ENCODE measurements around the gene SEMA3B.
"Not testable (repeated sequence)": the region's sequence is repeated elsewhere in the genome, so short reads cannot be mapped to it uniquely, and the experiment has no call there.

The SEMA3B gene

DNA sequence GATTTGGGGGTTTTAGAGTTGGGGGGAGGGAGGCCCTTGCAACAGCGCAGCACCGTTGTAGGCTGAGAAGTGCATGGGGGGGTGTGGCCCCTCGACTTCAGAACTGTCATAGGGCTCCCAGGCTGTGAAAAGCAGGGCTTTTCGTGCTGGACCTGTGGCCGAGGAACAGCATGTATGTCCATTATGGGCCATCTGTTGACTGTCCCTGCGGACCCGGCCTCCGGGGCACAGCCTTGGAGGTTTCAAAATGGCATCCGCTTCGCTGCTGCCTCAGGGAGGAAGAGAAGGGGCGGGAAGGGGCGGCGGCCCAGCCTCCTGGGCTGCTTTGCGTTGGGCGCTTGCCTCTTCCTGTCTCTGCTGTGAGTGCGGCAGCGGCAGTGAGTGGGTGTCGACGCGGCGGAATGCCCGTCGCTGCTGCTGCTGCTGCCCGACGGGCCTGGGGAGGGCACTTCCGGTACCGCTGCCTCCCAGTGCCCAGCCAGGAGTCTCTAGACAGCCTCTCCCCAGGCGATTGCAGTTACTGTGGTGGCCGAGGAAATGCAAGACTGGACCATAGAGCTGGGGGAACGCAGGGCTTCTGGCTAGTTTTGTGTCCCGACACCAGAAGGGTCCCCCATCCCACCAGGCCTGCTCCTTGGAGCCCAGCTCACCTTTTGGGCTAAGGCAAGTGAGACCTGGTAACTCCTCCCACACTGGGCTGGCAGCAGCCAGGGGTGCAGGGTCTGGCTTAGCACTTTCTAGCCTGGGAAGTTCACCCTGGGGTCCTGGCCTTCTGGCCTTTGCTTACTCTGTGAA lies 31.0 kb upstream of the SEMA3B start:
- Histone ChIP-seq H3K27ac (ENCODE audit: low read length) (no peak overlapping the region), H3K4me3 (ENCODE audit: low read length) (peak overlapping the region; percentile 92; the same call in 1 of the 2 replicates), H3K27me3 (ENCODE audit: control insufficient read depth, insufficient read depth, low read length) (no peaks in the 10 kb centered on the region), H3K9me3 (ENCODE audit: control insufficient read depth, insufficient read depth, low read length) (no peaks in the 10 kb centered on the region), H3K36me3 (ENCODE audit: control insufficient read depth, insufficient read depth, low read length) (no peaks in the 10 kb centered on the region), H3K4me1 (ENCODE audit: control insufficient read depth, insufficient read depth, low read length) (peaks cover 23% of the 10 kb centered on the region)
- no CpG with 5 or more reads among the region's 31 CpGs for WGBS (ENCODE audit: insufficient coverage, insufficient read length)
- DNase-seq (ENCODE audit: low read depth, low spot score) = no peak

DNA sequence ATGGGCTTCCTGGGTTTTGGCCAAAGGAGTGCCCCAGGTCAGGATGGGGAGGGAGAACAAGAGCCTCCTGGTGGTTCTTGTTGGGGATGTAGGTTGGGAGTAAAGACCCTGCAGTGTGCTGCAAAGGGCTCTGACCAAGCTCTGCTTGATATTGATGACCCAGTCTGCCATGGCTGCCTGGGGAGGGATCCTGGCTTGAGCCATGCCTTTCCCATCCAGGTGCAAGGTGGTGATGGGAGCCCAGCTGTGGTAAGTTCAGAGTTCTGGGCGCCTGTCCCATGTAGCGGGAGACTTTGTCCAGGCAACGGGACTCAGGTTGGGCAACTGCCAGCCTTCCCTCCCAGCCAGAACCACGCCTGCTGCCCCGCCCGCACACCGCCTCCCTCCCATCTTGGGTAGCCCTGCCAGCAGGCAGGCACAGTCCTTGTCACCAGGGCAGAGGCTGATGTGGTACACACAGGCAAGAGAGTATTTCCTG lies 30.4 kb upstream of the SEMA3B start:
- Histone ChIP-seq H3K4me3 (ENCODE audit: low read length) (no peak overlapping the region), H3K4me1 (ENCODE audit: control insufficient read depth, insufficient read depth, low read length) (peaks cover 23% of the 10 kb centered on the region), H3K27ac (ENCODE audit: low read length) (no peak overlapping the region)

DNA sequence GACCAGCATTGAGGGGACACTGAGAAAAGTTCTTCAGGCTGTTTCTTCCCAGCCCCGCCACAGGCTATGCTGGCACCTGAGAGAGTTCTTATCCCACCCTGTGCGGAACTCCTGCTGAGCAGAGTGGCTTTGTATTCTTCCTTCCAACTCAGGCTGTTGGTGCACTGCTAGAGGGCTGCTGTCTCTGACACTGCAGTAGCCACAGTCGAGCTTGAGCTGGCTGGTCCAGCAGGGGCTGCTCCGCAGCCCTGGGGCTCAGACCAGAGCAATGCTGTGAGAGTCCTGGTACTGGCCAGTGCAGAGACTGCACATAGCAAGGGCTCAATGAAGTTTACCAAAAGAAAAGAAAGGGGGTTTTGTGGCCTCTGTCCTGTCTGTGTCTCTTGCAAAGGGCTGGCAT lies 29.3 kb upstream of the SEMA3B start:
- no peaks in the 10 kb centered on the region for H3K27me3 ChIP-seq (ENCODE audit: control insufficient read depth, insufficient read depth, low read length)
- H3K36me3 ChIP-seq (ENCODE audit: control insufficient read depth, insufficient read depth, low read length) = no peaks in the 10 kb centered on the region
- no peaks in the 10 kb centered on the region for H3K9me3 ChIP-seq (ENCODE audit: control insufficient read depth, insufficient read depth, low read length)
- WGBS (ENCODE audit: insufficient coverage, insufficient read length) = no CpG with 5 or more reads among the region's 4 CpGs
- H3K27ac ChIP-seq (ENCODE audit: low read length) = no peak overlapping the region
- H3K4me3 ChIP-seq (ENCODE audit: low read length) = no peak overlapping the region
- peaks cover 23% of the 10 kb centered on the region for H3K4me1 ChIP-seq (ENCODE audit: control insufficient read depth, insufficient read depth, low read length)
- DNase-seq (ENCODE audit: low read depth, low spot score) = no peak

More for the DNA sequence above, 30.4 kb upstream of the SEMA3B start:
- no peak for DNase-seq (ENCODE audit: low read depth, low spot score)
- WGBS (ENCODE audit: insufficient coverage, insufficient read length) = no CpG with 5 or more reads among the region's 7 CpGs
- no peaks in the 10 kb centered on the region for H3K27me3 ChIP-seq (ENCODE audit: control insufficient read depth, insufficient read depth, low read length)
- no peaks in the 10 kb centered on the region for H3K36me3 ChIP-seq (ENCODE audit: control insufficient read depth, insufficient read depth, low read length)
- H3K9me3 ChIP-seq (ENCODE audit: control insufficient read depth, insufficient read depth, low read length) = no peaks in the 10 kb centered on the region

DNA sequence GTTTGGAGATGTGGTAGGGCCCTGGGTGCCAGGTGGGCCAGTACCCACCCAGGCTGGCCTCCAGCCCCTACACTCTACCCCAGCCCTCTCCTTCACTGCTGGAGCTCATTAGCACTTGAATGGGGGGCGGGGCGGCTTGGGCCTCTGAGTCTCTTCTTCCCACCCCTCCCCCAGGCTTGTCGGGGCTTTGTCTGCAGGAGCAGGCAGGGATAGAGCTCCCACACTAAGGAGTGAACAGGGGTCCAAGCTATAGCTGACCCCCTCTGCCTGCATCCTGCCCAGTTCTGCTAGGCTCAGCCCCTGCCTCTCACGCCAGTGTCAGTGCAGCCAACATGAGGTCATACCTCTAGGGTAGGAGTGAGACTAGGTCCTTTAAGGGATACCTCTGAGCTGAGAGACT lies 27.8 kb upstream of the SEMA3B start:
- no peak overlapping the region for H3K27ac ChIP-seq (ENCODE audit: low read length)
- no peaks in the 10 kb centered on the region for H3K9me3 ChIP-seq (ENCODE audit: control insufficient read depth, insufficient read depth, low read length)
- H3K4me1 ChIP-seq (ENCODE audit: control insufficient read depth, insufficient read depth, low read length) = peaks cover 26% of the 10 kb centered on the region
- H3K4me3 ChIP-seq (ENCODE audit: low read length) = no peak overlapping the region
- no peak for DNase-seq (ENCODE audit: low read depth, low spot score)
- no peaks in the 10 kb centered on the region for H3K27me3 ChIP-seq (ENCODE audit: control insufficient read depth, insufficient read depth, low read length)
- H3K36me3 ChIP-seq (ENCODE audit: control insufficient read depth, insufficient read depth, low read length) = no peaks in the 10 kb centered on the region
- no CpG with 5 or more reads among the region's 4 CpGs for WGBS (ENCODE audit: insufficient coverage, insufficient read length)

DNA sequence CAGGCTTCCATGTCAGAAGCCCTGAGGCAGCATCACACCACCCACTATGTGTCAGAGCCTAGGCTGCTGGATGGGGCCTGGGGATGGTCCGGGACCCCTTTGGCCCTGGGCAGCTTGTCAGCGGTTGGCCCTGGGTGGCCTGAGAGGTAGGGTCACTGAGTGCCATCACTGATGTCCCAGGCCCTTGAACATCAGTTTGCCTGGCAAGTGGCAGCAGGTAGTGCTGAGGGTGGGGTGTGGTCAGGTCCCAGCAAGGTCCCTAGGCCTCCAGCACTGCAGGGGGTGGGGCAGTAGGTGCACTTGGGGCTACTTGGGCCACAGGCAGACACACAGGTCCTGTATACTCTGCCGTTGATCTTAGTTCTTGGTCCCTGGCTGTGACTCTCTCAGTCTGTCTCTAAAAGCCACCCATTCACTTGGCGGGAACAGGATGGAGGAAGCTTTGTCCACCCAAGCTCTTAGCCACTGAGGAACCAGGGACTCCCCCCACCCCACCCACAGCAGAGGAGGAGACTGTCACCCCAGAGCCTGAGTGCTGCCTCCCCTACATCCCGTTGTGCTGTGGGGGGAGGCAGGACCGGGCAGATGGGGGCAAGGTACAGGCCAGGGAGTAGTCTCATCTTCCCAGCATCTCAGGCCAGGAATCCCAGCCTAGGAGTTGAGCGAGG lies 27.1 kb upstream of the SEMA3B start:
- Histone ChIP-seq H3K9me3 (ENCODE audit: control insufficient read depth, insufficient read depth, low read length) (no peaks in the 10 kb centered on the region), H3K27me3 (ENCODE audit: control insufficient read depth, insufficient read depth, low read length) (no peaks in the 10 kb centered on the region), H3K4me1 (ENCODE audit: control insufficient read depth, insufficient read depth, low read length) (peaks cover 30% of the 10 kb centered on the region), H3K4me3 (ENCODE audit: low read length) (no peak overlapping the region), H3K27ac (ENCODE audit: low read length) (no peak overlapping the region), H3K36me3 (ENCODE audit: control insufficient read depth, insufficient read depth, low read length) (no peaks in the 10 kb centered on the region)
- DNase-seq (ENCODE audit: low read depth, low spot score) = no peak
- no CpG with 5 or more reads among the region's 7 CpGs for WGBS (ENCODE audit: insufficient coverage, insufficient read length)

DNA sequence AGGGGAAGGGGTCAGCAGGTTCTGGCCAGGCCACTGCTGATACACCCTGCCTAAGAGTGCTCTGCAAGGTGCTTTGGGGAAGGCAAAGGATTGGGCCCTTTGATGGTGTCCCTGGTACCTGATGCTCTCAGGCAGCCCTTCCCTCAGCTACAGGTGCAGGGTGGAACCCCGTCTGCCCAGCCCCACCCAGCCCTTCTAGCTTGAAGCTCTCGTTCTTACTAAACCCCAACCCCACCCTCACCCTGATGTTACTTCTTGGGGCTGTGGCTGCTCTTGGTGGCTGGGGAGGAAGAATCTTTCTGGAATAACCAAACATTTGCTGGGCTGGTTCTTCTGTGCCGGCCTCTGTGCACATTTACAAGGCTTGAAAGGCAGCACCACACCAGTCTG lies 26.6 kb upstream of the SEMA3B start:
- Histone ChIP-seq H3K4me3 (ENCODE audit: low read length) (no peak overlapping the region), H3K4me1 (ENCODE audit: control insufficient read depth, insufficient read depth, low read length) (peaks cover 30% of the 10 kb centered on the region), H3K36me3 (ENCODE audit: control insufficient read depth, insufficient read depth, low read length) (no peaks in the 10 kb centered on the region), H3K9me3 (ENCODE audit: control insufficient read depth, insufficient read depth, low read length) (no peaks in the 10 kb centered on the region), H3K27me3 (ENCODE audit: control insufficient read depth, insufficient read depth, low read length) (no peaks in the 10 kb centered on the region), H3K27ac (ENCODE audit: low read length) (no peak overlapping the region)
- no peak for DNase-seq (ENCODE audit: low read depth, low spot score)
- no CpG with 5 or more reads among the region's 3 CpGs for WGBS (ENCODE audit: insufficient coverage, insufficient read length)

DNA sequence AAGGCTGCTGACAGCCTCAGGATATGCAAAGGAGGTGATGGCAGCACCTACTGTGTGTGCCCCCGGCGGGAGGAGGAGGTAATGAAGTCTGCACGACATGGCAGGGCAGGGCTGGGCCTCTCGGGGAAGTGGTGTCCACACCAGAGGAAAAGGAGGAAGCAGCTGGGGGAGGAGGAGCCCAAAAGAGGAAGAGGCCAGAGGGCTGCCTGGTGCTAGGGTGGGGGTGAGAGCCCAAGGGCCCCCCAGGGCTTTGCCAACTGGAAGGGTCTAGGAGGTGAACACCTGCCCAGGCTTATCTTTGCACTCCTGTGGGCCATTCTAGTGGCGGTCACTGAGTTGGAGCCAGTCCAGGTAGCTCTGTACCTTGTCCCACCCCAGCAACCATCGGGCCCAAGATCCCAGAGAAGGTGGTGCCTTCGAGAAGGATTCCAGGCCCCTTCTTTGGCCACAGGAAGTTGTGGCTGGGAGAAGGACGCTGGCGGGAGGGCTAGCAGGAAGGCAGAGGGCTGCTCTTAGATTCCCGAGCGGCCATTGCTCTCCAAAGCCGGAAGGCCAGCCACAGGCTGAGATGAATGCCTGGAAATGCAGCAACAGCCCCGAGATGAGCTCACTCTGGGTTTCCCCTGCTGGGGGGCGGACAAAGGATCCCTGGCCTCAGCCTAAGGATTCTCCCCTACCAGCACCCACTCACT lies 25.9 kb upstream of the SEMA3B start:
- no peak overlapping the region for H3K4me3 ChIP-seq (ENCODE audit: low read length)
- H3K27me3 ChIP-seq (ENCODE audit: control insufficient read depth, insufficient read depth, low read length) = no peaks in the 10 kb centered on the region
- peaks cover 30% of the 10 kb centered on the region for H3K4me1 ChIP-seq (ENCODE audit: control insufficient read depth, insufficient read depth, low read length)
- no CpG with 5 or more reads among the region's 14 CpGs for WGBS (ENCODE audit: insufficient coverage, insufficient read length)
- no peak overlapping the region for H3K27ac ChIP-seq (ENCODE audit: low read length)
- no peak for DNase-seq (ENCODE audit: low read depth, low spot score)
- no peaks in the 10 kb centered on the region for H3K9me3 ChIP-seq (ENCODE audit: control insufficient read depth, insufficient read depth, low read length)
- no peaks in the 10 kb centered on the region for H3K36me3 ChIP-seq (ENCODE audit: control insufficient read depth, insufficient read depth, low read length)

DNA sequence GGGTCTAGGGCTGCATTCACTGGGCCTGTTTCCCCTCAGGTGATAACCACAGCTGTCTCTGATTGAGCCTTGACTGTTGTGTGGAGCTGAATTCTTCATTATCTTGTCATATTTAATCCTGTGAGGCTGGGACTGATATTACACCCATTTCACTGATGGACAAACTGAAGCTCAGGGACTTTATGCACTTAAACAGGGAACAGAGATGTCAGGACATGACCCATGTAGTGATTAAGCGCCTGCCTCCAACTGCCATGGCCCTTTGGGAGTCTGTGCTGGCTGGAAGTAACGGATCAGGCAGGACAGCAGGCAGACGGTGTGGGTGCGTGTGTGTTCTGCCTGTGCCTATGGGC lies 25.4 kb upstream of the SEMA3B start:
- no peaks in the 10 kb centered on the region for H3K36me3 ChIP-seq (ENCODE audit: control insufficient read depth, insufficient read depth, low read length)
- peaks cover 27% of the 10 kb centered on the region for H3K4me1 ChIP-seq (ENCODE audit: control insufficient read depth, insufficient read depth, low read length)
- no peaks in the 10 kb centered on the region for H3K27me3 ChIP-seq (ENCODE audit: control insufficient read depth, insufficient read depth, low read length)
- H3K9me3 ChIP-seq (ENCODE audit: control insufficient read depth, insufficient read depth, low read length) = no peaks in the 10 kb centered on the region
- DNase-seq (ENCODE audit: low read depth, low spot score) = no peak
- no CpG with 5 or more reads among the region's 4 CpGs for WGBS (ENCODE audit: insufficient coverage, insufficient read length)
- H3K27ac ChIP-seq (ENCODE audit: low read length) = no peak overlapping the region
- H3K4me3 ChIP-seq (ENCODE audit: low read length) = no peak overlapping the region

DNA sequence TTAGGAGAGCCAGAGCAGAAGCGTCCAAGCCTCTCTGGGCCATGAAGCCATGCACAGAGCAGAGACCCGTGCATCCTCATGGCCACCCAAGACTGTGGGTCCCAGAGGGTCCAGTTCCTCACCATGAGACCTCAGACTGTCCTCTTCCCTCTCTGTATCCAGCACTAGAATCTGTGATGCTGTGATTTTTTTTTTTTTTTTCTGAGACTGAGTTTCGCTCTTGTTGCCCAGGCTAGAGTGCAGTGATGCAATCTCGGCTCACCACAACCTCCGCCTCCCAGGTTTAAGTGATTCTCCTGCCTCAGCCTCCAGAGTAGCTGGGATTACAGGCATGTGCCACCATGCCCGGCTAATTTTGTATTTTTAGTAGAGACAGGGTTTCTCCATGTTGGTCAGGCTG lies 24.1 kb upstream of the SEMA3B start:
- H3K4me3 ChIP-seq (ENCODE audit: low read length); H3K9me3 ChIP-seq (ENCODE audit: control insufficient read depth, insufficient read depth, low read length); H3K27ac ChIP-seq (ENCODE audit: low read length); H3K27me3 ChIP-seq (ENCODE audit: control insufficient read depth, insufficient read depth, low read length); DNase-seq (ENCODE audit: low read depth, low spot score); H3K36me3 ChIP-seq (ENCODE audit: control insufficient read depth, insufficient read depth, low read length): not testable (repeated sequence)
- H3K4me1 ChIP-seq (ENCODE audit: control insufficient read depth, insufficient read depth, low read length) = peaks cover 23% of the 10 kb centered on the region
- no CpG with 5 or more reads among the region's 6 CpGs for WGBS (ENCODE audit: insufficient coverage, insufficient read length)

DNA sequence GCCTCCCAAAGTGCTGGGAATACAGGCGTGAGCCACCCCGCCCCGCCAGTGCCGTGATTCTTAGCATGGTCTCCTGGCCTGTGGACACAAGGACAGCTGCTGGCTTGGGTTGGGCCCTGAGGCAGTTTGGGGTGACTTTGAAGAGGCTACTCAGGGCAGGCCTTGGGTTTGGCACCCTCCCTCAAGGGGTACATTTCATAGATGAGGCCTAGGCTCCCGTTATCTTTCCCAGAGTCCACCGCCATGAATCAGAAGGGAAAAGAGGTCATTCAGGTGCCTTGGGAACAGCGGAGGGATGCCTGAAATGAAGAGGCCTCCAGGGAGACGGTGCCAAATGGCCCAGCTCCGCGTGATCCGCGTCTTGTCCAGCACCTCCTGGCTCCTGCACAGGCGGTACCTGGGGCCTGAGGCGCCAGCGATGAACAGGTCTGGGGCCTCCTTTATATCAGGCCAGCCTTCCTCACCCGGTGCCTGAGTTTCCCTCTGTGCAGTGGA lies 23.6 kb upstream of the SEMA3B start:
- Histone ChIP-seq H3K4me3 (ENCODE audit: low read length) (no peak overlapping the region), H3K27me3 (ENCODE audit: control insufficient read depth, insufficient read depth, low read length) (no peaks in the 10 kb centered on the region), H3K4me1 (ENCODE audit: control insufficient read depth, insufficient read depth, low read length) (peaks cover 23% of the 10 kb centered on the region), H3K36me3 (ENCODE audit: control insufficient read depth, insufficient read depth, low read length) (peaks cover 5% of the 10 kb centered on the region; the same call in 1 of the 2 replicates), H3K9me3 (ENCODE audit: control insufficient read depth, insufficient read depth, low read length) (no peaks in the 10 kb centered on the region), H3K27ac (ENCODE audit: low read length) (no peak overlapping the region)
- no peak for DNase-seq (ENCODE audit: low read depth, low spot score)
- no CpG with 5 or more reads among the region's 16 CpGs for WGBS (ENCODE audit: insufficient coverage, insufficient read length)
